Measurements from ENCODE around the gene CEP112.
"Not testable (repeated sequence)": the region's sequence is repeated elsewhere in the genome, so short reads cannot be mapped to it uniquely, and the experiment has no call there.

The CEP112 gene

DNA sequence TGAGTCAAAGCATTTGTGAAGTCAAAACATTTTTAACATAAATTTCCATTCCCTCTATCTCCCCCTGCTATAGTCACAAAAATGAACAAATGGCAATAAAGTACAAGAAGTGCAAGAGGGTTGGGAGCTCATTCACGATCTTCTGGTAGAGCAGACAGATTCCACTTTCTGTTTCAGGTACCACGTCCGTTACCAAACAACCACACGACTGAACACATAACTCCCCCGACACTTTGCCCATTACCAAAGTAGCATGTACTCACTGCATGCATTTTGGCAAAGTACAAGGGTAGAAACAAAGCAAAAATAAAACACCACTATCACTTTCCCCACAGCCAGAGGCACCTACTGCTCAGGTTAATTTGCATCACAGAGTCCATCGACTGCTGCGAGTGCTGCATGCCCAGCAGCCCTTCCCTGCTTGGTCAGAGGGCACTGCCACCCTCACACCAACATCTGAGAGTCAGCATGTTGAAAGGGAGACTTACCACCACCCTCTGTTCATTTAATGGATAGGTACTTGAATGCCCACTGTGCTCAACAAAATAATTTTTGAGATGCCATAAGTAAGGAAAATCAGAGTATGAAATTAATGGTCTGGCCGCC lies 480.2 kb downstream of the CEP112 start:
- no peak for DNase-seq

GRCh38 chr17:65707780-65708179 lies 484.2 kb downstream of the CEP112 start:
- DNase-seq: no peak

- DNase-seq: no peak
These were observed 487.2 kb downstream of the CEP112 start for GRCh38 chr17:65704731-65705130.

DNA sequence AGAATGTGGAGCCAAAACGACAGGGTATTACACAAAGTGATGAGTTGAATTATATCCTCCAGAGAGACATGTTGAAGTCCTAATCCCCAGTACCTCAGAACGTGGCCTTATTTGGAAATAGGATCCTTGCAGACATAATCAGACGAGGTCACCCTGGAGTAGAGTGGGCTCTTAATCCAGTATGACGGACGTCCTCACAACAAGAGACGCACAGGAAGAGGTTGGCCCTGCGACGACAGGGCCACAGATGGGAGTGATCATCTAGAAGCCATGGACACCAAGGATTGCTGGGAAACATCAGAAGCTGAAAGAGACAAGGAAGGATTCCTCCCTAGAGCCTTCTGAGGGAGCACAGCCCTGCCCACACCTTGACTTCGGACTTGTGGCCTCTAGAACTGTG lies 488.0 kb downstream of the CEP112 start:
- no peak for DNase-seq

GRCh38 chr17:65699459-65699858 lies 492.5 kb downstream of the CEP112 start:
- no peak for DNase-seq

- DNase-seq: no peak
These were observed 493.4 kb downstream of the CEP112 start for GRCh38 chr17:65698381-65699061.

DNA sequence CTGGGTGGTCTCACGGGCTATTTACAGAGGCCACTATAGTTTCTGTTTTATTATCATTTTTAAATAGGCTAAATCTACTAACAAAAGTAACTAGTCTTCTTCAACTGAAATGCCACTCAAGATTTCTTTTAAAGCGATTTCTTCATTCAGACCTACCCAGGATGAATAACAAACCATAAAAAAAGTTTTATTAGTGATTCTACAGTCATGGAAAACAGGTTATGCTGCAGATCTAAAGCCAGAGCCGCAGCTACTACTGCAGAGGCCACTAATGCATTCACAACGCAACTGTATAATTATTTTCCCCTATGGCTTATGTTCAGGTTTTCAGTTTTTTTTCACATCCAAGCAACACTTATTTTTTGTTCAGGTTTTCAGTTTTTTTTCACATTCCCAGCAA lies 494.3 kb downstream of the CEP112 start:
- no peak for DNase-seq

DNA sequence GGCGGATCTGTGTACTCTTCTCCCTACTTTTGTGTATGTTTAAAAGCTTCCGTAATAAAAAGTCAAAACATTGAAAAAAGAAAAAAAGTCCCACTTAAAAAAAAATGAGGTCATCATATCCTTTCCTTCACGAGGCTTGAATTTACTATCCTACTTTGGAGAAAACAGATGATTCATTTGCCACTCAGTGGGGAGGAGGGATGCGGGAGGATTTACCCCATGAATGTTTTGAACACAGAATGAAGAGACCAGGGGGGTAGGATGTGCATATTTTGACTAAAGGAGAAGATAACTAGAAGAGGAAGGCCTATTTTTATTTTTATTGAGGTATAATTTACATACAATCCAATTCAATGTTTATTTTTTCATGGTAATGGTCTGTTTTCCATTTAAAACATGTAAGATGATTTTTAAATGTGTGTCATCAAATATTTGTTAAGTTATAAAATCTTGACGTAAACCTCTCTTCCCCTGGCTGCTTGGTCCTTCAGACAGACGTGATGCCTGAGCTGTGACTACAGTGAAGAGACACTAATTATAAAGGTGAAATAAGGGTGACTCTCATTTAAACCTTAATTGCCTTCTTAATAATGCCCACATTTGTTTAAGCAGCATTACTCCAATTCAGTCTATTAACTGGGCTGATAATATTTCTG lies 495.1 kb downstream of the CEP112 start:
- no peak for DNase-seq

- no peak for DNase-seq
These were observed 497.3 kb downstream of the CEP112 start for GRCh38 chr17:65694601-65695000.

DNA sequence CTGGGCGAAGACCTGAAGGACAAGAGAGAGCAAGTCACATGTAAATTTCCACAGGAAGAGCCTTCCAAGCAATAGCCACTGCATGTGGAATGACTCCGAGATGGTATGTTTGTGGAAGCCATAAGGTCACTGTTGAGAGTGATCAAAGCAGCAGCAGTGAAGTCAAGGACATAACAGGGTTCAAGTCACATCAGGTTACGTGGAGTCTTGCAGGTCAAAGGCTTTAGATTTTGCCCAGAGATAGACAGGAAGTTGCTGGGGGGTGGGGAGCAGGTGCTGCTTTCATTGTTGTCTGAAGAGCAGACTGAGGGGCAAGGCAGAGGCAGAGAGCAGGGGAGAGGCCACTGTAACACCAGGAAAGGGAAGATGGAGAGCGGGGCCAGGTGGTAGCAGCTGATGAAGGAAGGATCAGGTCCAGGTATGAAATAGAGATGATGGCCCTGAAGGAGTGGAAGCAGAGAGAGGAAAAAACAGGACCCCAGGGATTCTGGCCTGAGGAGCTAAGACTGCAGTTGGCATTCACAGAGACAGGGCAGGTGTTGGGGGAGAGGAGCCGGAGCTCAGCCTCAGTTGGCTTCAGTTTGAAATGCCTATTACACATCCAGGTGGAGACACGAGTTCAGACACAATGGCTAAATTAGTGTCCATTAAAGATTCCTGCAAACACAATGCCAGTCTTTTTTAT lies 501.2 kb downstream of the CEP112 start:
- DNase-seq: no peak

- DNase-seq: no peak
These were observed 503.6 kb downstream of the CEP112 start for GRCh38 chr17:65688307-65688706.

DNA sequence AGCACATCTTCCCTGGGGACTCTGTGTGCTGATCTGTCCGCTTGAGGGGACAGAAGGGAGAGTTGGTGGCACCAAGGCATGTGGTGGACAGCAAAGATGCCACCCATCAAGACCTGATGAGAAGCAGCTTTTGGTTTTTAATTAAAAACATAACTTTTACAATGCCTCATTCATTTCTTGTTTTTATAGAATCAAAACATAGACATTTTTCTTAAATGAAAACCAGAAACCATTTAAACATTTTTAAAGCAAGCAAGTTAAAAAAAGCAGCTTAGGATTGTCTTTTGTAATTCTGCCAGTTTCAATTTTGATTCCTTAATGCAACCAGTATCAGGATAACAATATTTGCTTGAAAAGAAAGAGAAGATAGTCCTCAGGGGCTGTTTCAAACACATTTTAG lies 506.8 kb downstream of the CEP112 start:
- DNase-seq: no peak

- DNase-seq: no peak
These were observed 507.3 kb downstream of the CEP112 start for GRCh38 chr17:65684631-65685030.

DNA sequence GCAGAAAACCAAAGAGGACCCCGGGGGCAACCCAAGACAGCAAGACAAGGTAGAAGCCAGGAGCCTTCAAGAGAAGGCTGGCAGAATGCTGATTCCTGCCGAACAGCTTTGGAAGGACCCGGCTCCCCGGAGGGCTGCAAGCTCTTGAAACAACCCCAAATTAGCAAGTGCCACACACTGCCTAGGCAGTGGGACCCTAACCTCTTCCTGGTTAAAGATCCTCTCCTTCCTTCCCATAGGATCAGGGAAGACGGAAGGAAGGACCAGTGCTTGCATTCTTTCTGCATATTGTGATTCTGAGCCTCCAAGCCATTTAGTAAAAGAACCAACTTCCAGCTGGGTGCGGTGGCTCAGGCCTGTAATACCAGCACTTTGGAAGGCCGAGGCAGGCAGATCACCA lies 508.5 kb downstream of the CEP112 start:
- no peak for DNase-seq

DNA sequence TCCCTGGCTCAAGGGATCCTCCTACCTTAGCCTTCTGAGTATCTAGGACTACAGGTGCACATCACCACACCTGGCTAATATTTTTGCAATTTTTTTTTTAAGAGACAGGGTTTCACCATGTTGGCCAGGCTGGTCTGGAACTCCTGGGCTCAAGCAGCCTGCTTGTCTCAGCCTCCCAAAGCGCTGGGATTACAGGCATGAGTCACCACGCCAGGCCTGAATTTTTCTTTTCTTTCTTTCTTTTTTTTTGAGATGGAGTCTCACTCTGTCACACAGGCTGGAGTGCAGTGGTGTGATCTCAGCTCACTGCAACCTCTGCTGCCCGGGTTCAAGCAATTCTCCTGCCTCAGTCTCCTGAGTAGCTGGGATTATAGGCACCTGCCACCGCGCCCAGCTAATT lies 510.2 kb downstream of the CEP112 start:
- DNase-seq: not testable (repeated sequence)

GRCh38 chr17:65679165-65679845 lies 512.6 kb downstream of the CEP112 start:
- no peak for DNase-seq

- DNase-seq: no peak
These were observed 513.4 kb downstream of the CEP112 start for GRCh38 chr17:65678546-65678945.

- no peak for DNase-seq
These were observed 514.0 kb downstream of the CEP112 start for GRCh38 chr17:65677932-65678331.

DNA sequence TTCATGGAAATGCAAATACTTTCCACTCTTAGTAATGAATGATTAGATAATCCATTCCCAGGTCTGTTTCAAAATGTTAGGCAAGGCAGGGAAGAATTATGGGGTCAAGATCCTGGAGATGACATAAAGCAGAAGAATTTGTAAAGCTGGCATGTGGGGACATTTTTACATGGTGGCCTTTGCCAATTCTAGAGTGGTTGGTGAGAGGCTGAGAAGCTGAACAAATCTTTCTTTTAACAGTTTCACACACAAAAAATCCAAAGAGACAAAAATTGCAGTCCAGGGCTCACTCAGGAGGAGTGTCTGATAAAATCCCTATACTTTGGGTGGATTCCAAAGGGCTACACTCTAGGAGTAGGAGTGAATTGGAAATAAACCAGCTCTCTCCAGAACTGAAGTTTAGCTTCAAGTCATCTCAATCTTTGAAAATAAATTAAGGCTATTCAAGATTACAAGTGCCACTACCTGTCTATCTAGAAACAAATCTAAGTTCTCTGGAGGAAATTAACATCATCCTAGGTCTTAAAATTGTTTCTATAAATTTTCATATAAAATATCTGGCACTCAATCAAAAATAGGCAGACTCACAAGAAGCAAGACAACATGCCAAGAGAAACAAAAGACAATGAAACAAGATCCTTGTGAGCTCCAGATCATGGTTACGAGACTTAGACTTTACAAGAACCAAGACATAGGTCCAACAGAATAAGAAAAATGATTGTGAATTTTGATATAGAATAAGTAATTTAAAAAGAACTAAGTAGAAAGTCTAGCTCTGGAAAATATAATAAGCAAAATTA lies 517.5 kb downstream of the CEP112 start:
- DNase-seq: no peak

GRCh38 chr17:65670667-65671371 lies 521.1 kb downstream of the CEP112 start:
- no peak for DNase-seq

DNA sequence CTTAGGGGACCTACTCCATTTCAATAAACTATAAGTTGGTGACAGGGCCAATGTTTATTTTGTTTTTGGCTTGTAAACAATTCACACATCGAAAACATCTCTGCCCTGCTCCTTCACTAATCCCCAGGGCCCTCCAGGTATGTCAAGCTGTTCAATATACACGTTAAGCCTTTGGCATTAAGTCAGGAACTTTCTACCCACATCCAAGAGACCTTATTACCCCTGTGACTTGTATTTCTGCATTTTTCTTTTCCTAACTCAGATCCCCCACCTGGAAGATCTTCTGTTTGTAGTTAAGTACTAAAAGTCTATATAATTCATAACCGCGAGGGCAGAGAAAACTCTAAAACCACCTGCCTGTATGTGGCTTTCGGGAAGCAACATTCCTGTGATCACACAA lies 523.7 kb downstream of the CEP112 start:
- DNase-seq: no peak

DNA sequence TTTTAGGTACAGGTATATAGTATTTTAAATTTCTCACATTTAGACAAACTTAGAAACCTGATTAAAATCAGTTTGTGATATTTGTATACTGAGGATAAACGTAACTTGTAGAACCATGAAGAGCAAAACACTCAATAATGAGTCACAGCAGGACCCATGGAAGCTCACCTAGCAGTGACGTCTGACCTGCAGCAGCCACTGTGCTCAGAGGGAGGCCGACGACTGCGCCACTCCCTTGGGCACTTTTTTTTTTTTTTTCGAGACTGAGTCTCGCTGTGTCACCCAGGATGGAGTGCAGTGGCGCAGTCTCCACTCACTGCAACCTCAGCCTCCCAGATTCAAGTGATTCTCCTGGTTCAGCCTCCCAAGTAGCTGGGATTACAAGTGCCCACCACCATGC lies 524.3 kb downstream of the CEP112 start:
- no peak for DNase-seq

All from GDM1 (cell line).